Stimulated activated CD4-positive, alpha-beta T cell treated with anti-CD3 and anti-CD28 coated beads, Interleukin-15, amount 100 ng/mL, for 48 hours (primary cell): ENCODE data around the gene KCTD1.
A peak's percentile ranks its signal among the peaks of the same experiment; 100 is the strongest.

Source experiments
- DNase-seq, 2 donors: peaks; one replicate each; pipeline ENCODE4 v3.0.0-alpha.2; 2020; ENCODE audit warnings: low read depth in 2 of 2

KCTD1 gene

DNA sequence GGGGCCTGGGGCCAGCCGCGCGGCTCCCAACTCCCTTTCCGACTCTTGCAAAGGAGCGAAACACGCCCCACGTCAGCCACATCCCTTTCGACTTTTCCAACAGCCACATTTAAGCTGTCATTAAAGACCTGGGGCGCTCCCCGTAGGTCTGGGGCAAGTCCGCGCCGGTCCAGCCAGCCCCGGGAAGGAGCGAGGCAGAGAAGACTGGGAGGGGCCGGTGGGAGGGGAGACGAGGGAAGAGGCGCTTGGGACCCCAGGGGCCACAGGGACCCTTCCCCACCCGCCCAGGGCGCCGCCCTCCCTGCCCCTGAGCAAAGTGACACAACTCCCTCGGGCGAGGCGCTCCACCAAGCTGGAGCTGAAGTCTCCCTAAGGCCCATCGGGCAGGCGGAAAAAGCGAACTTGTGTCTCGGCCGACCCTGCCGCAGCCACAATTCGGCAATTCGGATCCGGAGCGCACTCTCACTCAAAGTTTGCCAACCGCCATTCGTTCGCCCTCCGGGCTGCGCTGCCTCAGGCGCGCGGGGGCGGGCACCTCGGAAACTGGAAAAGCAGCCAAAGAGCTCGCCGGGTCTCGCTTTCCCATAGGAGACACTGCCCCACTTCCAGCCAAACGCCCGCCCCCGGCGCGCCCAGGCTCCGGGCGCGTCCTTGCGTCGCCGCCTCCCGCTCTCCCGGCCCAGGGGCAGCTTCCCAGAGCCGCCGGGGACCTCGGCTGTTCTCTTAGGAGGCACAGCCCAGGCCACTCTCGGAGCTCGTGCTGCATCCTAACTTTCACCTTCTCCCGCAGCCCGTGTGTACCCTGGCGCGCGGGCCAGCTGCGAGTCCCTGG is 1.1 kb upstream of the KCTD1 start:
- peak in 1 of 2 donors; percentile 8 for DNase-seq

DNA sequence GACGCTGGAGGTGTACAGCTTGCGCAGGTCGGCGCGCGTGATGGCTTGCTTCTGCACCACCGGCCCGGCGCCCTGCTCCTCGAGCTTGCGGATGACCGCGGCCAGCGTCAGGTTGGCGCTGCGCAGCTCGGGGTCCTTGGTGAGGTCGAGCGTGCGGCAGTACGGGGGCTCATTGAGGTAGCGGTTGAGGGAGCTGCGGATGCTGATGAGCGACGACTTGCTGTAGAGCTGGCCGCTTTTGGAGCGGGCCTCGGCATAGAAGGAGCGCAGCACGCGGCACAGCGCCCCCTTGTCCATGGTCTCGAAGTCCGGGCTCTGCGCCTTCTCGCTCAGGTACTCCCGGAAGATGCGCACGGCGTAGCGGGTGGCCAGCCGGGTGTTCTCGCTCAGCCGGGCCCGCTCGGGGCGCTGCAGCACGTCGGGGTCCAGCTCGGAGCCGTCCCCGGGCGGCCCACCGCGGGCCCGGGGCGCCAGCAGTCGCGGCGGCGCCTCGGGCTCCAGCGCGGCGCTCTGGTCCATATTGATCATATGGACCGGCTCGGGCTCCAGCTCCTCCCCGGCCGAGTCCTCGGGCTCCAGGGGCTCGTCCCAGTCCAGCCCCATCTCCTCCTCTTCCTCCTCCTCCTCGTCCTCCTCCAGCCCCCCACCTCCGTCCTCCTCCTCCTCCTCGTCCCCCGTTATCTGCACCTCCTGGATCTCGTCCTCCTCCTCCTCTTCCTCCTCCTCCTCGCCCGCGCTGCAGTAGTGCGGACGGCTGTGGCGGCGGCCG is 523 bp downstream of the KCTD1 start:
- peak in 1 of 2 donors; percentile 49 for DNase-seq

DNA sequence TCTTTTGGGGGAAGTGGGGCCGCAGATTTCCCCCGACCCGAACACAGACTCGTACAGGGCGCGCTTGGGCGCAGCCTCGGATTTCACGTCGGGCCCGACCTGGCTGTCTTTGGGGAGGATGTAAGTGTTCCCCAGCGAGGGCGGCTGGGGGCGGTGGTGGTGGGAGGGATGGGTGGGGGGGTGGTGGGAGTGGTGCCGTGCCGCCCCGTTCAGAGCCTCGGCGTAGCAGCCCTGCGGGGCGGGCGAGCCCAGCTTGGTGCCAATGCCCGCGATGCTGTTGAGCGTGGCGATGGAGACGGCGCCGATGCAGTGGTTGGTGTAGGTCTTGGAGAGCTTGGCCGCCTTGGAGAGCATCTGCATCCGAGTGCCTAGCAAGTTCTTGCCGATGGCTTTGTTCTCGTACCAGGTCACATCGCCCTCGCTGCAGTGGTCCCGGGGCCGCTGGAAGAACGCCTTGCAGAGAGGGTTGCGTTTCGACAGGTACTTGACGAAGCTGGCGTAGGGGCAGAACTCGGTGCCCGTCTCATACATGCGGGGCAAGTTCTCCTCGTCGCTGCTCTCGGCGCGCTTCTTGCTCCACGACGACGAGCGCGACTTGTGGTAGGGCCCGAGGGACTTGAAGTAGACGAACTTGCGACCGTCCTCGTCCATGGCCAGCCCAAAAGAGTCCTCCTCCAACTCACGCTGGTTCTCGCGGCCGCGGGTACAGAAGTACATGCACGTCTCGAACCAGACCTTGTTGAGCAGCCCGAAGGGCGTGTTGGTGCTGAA is 1.3 kb downstream of the KCTD1 start:
- DNase-seq, result no peak

DNA sequence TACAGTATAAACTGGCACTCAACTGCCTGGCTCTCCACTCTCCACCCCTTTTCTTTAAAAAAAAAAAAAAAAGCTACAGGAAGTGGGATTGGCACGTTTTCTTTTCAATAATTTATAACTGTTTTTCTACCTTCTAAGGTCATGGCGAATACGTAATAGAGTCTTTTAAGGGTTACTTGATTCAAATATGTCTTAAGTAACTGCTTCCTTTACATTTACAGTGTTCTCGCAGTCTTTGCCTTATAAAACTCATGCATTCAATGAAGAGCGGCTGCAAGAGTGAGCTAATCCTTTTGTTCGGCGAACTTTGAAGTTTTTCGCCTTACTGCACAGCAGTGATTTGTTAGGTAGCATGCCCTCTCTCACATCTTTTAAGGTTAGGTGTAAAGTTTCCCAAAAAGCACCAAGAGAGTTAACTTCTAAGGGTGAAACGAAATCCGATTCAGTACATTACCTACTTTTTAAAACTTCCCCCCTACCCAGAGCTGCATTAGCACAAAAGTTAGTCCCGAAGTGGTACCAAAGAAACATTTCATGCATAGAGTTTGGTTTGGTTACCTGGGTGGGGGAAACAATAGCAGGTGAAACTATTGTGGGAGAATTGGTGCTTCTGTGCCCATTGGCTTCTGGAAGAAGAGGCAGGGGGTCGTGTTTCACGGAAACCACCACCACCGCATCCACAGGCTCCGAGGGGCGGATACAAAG is 2.0 kb downstream of the KCTD1 start:
- DNase-seq, result no peak

DNA sequence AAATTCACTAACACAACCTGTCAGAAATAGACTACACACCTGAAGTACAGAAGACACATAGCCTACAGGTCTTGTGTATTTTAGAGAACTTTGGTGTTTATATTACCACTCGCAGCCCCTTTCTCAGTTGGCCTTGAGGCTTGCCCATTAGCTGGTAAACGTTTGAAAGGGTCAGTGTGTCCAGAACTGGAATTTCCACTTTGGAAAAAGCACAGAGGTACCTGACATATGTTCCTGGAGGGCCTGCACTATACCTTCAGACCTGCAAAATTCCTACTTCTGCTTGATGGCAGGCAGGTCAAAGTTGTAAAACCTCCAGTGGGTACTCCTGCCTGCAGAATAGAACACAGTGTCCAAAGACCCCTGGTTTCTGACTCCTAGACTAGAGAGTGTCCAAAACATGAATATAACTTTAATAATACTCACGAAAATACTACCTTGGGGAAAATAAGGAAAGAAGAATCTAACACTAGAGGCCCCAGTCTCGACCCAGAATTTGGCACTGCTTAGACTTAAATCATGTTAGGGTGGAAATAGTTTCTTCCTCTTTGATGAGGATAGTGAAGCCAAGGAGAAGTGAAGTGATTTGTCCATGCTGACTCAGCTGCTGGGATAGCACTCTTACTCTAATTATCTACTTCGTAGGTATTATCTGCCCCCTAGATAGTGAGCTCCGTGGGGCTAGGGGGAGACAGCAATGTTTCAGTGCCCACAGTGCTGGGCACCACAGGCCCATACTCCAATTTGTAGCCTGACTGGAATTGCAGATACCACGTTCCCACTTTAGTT is 2.8 kb downstream of the KCTD1 start:
- no peak for DNase-seq

DNA sequence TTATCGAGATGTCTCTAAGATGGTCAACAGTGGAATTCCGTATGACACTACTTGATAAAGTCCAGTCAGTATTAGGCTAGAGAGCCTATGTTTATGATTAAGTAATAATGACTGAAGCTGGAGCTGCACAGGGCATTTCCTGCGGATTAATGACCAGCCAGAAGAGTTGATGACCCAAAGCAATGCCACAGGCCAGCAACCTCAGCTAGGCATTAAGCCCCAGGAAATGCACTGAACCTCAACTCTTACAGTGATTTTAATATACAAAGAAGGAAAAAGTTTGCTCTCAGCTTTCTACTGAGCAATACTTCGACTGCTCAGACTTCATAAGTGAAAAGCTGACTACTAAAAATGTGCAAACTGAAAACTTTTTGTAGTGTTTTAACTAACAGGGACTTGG is 3.9 kb downstream of the KCTD1 start:
- DNase-seq, result no peak

DNA sequence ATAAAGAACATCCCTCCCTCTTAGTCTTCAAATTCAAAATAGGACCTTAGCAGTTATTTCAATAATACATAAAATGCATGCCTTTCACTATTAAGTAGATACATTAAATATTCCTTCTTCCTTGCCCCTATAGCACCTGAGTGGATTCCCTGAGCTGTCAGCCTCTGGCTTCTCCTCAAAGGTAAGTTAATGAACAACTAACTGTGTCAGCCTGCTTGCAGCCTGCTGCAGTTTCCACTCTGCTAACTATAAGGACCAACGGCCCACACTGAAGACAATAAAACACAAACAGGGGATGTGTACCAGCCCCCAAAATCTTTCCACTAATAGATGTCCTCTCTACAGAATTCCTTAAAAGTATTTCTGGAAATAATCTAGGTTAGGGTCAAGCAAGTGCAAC is 5.0 kb downstream of the KCTD1 start:
- DNase-seq, result no peak

DNA sequence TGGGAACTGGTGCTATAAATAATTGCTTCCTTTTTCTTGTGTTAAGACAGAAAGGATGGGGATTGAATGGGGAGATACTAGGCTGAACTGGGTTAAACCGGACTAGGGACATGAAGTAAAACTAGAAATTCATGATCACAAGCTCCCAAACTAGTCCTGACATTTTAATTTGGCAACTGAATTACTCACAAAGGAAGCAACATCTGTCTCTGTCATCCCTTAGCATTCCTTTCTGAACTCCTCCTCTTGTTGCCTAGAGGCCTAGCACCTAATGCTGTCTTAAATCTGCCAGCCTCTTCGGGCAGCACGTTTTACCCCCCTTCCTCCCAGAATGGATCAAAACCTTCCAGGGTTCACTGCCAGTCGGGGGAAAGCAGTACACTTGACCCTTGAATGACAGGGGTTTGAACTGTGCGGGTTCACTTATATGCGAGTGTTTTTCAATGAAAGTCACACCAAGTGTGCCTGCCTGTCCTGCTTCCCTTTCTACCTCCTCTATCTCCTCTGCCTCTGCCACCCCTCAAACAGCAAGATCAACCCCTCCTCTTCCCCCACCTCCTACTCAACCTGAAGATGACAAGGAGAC is 8.2 kb downstream of the KCTD1 start:
- no peak for DNase-seq

DNA sequence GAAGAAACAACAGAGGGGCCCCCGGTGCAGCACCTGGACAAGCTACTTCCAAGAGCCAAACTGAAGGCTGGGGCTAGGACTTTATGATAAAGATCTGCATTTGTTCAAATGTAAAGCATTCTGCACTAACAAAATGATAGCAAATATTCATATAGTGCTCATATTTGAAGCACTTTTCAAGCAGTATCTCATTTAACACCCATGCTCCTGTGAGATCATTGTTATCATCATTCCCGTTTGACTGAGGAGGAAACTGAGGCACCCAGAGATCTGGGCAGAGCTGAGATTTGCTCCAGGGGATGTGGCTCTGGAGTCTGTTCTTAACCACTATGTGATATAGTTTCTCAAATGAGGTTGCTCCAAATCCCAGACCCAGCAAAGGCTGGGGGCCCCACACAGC is 9.8 kb downstream of the KCTD1 start:
- no peak for DNase-seq

DNA sequence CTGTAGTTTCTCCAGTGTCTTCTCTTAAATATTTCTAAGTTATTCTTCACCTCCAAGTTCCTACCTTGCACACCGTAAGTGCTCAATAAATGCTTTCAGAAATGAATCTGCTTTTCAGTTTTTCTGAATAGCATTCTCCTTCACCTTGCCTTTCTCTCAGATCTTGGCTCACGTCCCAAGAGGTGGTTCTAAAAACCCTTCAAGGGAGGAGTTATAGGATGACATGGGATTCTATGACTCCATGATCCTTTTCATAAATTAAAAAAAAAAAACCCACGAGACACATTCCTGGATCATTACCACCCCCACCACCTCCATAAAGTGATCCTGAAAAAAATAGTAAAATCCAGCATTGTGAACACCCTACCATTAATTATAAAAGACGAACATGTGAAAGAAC is 11.7 kb downstream of the KCTD1 start:
- no peak for DNase-seq

DNA sequence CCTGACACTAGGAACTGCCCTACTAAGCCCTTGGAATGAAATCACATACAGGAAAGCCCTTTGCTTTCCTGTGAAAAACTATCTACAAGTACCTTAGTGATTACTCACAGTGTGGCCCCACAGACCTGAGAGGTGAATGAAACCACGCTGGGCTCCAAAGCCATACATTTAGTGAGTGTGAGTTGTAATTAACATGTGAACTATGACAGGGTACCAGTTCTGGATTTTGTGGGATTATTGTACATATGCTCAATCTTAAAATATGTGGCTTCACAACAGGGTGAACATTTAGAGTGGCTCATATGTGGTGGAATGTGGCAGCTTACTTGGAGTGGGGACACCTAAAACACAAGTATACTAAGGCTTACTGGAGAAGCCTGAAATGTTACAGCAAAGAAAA is 12.3 kb downstream of the KCTD1 start:
- no peak for DNase-seq

DNA sequence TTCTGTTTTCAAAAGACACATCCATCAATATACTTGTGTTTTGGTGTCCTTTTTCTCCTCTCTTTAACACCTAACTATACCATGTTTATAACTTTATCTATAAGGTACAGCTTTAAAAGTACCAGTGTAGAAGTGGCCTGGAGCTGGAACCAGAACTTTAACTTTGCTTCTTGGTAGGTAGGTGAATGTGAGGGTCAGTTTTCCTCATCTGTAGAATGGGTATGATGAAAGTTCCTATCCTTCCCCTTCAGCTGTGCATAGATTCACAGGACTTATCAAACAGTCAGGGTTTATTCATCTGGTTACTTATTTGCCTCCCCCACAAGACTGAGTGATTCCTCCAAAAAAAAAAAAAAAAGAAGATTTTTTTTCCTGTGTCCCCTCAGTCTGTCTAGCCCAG is 12.7 kb downstream of the KCTD1 start:
- no peak for DNase-seq

DNA sequence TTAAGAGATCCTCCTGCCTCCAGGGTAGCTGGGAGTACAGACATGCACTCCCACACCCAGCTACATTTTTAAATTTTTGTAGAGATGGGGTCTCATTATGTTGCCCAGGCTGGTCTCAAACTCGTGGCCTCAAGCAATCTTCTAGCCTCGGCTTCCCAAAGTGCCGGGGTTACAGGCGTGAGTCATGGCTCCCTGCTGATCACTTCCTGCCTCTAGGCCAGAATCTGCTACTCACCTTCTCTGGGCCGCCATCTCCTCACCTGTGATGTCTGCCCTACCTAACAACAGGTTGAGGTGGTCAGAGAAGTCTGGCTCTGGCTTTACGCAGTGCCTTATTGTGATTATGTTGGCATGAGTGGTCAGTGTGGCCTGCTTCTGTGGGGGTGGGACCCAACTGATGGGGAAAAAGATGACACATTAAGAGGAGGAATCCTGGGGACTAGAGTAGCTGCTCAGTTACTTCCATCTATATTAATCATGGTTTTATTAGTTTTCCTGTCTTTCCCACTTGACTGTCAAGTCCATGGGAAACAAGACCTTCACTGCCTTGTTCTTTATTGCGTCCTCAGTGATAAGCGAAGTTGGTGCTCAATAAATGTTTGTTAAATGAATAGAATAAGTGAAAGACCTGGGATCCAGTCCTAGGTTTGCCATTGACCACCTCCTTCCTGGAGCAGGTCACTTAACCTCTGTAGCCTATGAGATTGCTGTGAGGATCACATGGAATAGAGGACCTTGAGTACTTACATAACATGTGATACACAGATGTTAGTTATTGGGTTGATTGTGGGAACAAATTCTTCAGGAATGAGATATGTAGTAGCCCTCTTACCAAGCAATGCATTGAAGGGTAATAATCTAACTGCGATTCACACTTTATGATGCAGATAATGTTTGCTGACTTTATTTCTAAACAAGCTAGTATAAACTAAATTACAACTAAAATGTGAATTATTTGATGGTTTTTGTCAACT is 15.7 kb downstream of the KCTD1 start:
- no peak for DNase-seq

DNA sequence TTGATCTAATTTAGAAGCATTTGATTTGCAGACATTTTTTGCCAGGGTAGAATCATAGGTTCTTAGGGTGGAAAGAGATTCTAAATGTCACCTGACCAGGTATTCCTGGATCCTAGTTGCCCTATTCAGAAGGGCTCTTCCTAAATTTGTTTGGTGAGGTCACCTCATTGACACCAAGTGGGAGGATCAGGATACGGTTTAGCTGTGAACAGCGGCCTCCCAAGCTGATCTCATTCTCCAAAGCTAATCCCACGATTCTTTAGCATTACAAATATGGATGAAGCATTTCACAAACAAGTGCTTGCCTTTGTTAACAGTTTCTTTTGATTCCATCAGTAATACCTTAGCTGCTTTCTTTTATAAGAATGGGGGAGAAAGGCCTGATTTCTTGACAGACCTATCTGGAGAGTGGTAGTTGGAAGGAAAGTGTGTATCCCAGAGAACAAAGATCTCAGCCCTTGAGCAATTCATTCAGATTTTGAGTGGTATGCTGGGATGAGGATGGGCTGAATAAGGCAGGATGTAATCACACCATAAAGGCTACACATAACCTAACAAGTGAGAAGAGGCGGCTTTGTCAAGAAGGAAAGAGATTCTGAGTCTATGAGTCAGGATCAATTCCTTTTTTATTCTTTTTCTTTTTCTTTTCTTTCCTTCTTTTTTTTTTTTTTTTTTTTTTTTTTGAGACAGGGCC is 16.6 kb downstream of the KCTD1 start:
- DNase-seq, result no peak

DNA sequence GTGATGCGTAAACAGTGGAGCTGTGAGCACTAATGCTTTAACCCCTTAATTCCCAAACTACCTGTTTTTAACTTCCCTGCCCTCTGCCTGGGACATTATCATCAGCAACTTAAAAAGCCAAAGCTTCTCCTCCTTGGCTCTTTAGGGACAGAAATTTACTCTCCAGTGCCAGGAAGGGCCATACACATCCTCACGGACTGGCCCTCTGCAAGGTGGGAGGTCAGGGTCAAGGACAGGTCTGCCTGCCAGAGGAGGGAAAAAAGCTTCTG is 21.5 kb downstream of the KCTD1 start:
- no peak for DNase-seq

DNA sequence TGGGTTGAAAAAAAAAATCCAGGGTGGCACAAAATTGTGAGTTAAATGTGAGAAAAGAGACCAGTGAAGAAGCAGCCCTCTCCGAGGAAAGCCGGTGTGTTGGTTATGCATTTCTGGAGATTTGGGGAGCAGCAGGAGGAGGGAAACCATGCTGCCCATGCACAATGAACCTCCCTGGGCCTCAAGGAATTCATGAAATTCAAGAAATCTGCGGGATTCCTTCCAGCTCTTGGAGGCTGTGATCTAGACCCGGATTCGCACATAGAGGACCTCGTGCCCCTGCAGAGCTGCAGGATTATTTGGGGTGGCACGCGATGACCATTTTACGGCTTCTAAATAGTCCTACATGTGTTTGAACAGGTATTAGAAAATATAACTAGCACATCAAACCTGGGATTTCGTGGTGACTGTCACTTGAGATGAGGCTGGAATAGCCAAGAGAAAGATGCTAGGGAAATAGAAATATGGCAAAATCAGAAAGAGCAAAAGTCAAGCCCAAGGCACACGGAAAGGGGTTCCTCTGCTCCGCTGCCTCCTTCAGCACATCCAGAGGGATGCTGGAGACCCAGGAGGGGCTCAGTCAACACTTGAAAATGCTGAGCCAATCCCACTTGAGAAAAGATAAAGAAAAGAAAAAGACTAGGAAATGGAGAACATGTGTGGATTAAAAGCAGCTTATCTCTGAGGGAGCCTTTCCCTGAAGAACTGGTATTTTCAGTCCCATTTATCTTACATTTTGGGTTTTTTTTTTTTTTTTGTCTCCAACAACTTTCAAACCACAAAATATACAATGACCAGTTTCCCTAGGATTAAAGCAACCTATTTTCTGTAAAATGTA is 22.0 kb downstream of the KCTD1 start:
- no peak for DNase-seq

DNA sequence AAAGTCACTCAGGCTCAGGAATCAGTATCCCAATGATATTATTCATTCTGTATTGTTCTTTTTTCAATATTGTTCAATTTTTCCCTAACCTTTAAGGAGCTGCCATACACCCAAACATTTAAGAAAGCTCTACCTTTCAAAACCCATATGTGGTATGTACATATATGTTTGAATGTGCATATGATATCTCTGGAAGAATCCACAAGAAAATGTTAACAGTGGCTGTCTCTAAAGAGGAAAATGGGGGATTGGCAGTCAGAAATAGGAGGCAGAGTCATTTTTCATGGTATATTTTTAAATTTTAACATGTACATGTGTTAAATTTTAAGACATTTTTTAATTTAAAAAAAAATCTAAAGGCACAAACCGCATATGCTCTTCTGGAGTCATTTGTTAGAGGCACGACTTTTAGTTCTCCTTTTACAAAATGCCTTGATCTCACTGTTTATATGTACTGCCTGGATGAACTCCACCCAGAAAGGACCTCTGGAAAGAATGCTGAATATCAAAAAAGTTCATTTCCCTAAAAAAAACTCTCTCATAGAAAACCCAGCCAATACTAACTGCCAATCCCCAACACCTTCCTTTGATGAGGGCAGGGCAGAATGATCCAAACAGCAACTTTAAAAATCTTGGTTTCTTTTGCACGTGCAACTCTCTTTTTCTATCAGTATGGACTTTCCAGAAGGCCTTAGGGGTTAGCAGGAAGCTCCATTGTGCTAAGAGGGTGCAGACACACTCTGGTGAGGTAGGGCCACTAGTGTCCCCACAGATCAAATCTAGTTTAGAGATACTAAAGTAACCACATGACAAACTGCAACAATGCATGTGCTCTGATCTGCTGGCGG is 23.6 kb downstream of the KCTD1 start:
- no peak for DNase-seq
